Ovary (tissue), 9 donors: Measurements from ENCODE around the gene MYMK. TPM values are rescaled to one million over a fixed set of nuclear protein-coding genes. Genes with fewer than 3 reads are reported as not detected.

Experiments used
- DNase-seq, 5 donors: peaks; one replicate each; pipeline ENCODE4 v3.0.0-alpha.2; 2019 to 2020
- H3K27ac ChIP-seq, 2 donors: fragments of 200-600 bp; one replicate each; pipeline versions ENCODE4 v1.5.1 to v1.8.0; 2019 to 2022
- H3K27me3 ChIP-seq: fragments of 200-600 bp; one replicate; pipeline ENCODE4 v1.8.0; 2022
- H3K36me3 ChIP-seq: fragments of 200-600 bp; sonication (generic); one replicate; pipeline ENCODE4 v1.5.1; 2019
- H3K4me1 ChIP-seq: one replicate; pipeline ENCODE4 v1.8.1; 2013; ENCODE audit warnings: mild to moderate bottlenecking, moderate library complexity; ENCODE audit not compliant: insufficient read depth
- H3K4me3 ChIP-seq: fragments of 200-600 bp; sonication (generic); one replicate; pipeline ENCODE4 v1.5.1; 2017
- H3K9me3 ChIP-seq, 2 donors: fragments of 200-600 bp in 1 of 2; sonication (generic) in 1 of 2; one replicate each; pipeline versions ENCODE4 v1.5.1 to v1.8.1; 2013 to 2019; ENCODE audit warnings: mild to moderate bottlenecking in 1 of 2, moderate library complexity in 1 of 2
- EP300 ChIP-seq: sonication (generic); formaldehyde crosslinking; IDR thresholded peaks from one replicate; pipeline ENCODE4 v1.6.1; 2017; ENCODE audit warnings: antibody characterized with exemption
- POLR2A ChIP-seq: fragments of 450-650 bp; IDR thresholded peaks from one replicate; pipeline ENCODE4 v1.6.1; 2017; ENCODE audit warnings: antibody characterized with exemption, mild to moderate bottlenecking, moderate library complexity
- WGBS, 3 donors: extraction: QIAGEN DNeasy Blood & Tissue Kit in 1 of 3; methylation state at CpG; one replicate each; pipeline versions ENCODE4 v1.1.5 to v1.1.7; 2013 to 2017; 5-methylcytosine and 5-hydroxymethylcytosine counted together
- intact Hi-C, 4 donors: fragments of 100-400 bp; cut with DNase I; formaldehyde crosslinking; loops; one replicate each; pipeline versions ENCODE4 v1.11.0 to v1.15.1; 2022 to 2023
- polyA plus RNA-seq, 2 donors: library from polyadenylated mRNA; stranded (reverse); fragments of 200-250 nt in 1 of 2; fragments of 350-450 nt in 1 of 2; fragmentation: Illumina TruSeq in 1 of 2; extraction: RNeasy Lipid Tissue Mini Kit (QIAGEN cat#74804) in 1 of 2; gene quantifications; one replicate each; pipeline ENCODE4 v1.2.3, GENCODE V29; 2013 to 2014
- total RNA-seq, 7 donors: library from RNA; depleted of rRNA in 2 of 7; stranded (reverse); fragments of >200 nt in 2 of 7; fragmentation: NEBNext Ultra II Directional in 3 of 7; extraction: Animal tissue kit (Norgen Biotek cat#: 25700) in 3 of 7; gene quantifications; one replicate each; pipeline versions ENCODE4 v1.1.0 to v1.2.4, GENCODE V29; 2016 to 2023
- TF ChIP-seq, protein P1 (sequence below), 3 donors: fragments of 450-650 bp in 2 of 3; fragments of 200-600 bp in 1 of 3; IDR thresholded peaks; one replicate each; pipeline versions ENCODE4 v1.5.1 to v1.8.0; 2016 to 2022; ENCODE audit warnings: antibody characterized with exemption in 3 of 3, mild to moderate bottlenecking in 1 of 3
- donor health status: DM: no; HTN: no; CAD: no; lungs with moderate emphysema.
- donor health status: DM: no; HTN: no; CAD: no.
- donor health status: Bipolar disorder and iron deficiency.
- donor health status: DM: yes; HTN: yes; CAD: no.
- donor health status: DM: no; HTN: no; CAD: no.
- donor health status: DM: yes; HTN: yes; CAD: no.

Gene MYMK
- total and polyA plus RNA-seq, 9 donors, result not detected

DNA sequence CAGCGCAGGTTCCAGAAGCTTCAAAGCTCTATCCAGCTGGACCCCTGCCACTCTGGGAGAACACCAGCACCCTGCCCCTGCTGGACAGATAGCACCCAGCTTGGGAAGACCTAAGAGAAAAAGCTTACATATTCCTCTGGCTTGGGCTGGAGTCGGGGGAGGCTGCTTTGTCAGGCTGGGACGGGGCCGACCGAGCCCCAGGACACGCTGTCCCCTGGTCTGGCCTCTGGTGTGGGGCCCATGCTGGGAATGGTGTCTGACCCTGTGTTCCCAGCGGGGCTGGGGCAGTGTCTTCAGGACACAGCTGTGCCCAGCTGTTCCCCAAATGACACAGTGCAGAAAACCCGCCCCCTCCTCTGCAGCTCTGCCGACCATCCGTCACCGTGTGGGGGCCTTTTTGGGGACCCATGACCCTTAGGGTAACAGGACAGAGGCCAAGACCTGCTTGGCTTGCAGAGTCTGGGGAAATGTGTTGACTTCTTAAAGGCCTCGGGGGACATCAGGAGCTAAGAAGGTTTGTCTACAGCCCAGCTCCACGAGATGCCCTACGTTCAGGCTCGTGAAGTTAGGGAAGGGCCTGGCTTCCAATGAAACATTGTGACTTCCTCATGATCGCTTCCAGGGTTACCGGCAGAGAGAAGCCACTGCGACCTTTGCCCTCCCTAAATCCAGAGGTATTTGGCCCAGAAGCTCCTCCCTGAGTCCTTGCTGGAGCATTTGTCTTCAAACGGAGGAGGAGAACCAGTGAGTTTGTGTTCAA lies 25.4 kb downstream of the MYMK start:
- intact Hi-C loops, result no loop called here
- no peak overlapping the region for H3K4me3 ChIP-seq
- H3K36me3 ChIP-seq, result no peaks in the 10 kb centered on the region
- DNase-seq, result peak in 1 of 5 donors; percentile 20
- H3K9me3 ChIP-seq, result no peaks in the 10 kb centered on the region
- H3K27me3 ChIP-seq, result no peaks in the 10 kb centered on the region
- WGBS, 3 donors, result 32 to 54% (median 44%) methylated on average over 19 of the region's 19 CpGs
- TF ChIP-seq, protein P1, sequence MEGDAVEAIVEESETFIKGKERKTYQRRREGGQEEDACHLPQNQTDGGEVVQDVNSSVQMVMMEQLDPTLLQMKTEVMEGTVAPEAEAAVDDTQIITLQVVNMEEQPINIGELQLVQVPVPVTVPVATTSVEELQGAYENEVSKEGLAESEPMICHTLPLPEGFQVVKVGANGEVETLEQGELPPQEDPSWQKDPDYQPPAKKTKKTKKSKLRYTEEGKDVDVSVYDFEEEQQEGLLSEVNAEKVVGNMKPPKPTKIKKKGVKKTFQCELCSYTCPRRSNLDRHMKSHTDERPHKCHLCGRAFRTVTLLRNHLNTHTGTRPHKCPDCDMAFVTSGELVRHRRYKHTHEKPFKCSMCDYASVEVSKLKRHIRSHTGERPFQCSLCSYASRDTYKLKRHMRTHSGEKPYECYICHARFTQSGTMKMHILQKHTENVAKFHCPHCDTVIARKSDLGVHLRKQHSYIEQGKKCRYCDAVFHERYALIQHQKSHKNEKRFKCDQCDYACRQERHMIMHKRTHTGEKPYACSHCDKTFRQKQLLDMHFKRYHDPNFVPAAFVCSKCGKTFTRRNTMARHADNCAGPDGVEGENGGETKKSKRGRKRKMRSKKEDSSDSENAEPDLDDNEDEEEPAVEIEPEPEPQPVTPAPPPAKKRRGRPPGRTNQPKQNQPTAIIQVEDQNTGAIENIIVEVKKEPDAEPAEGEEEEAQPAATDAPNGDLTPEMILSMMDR (IDR thresholded peaks at IDR 0.05), result no peak
- TF ChIP-seq EP300 (no peak), POLR2A (no peak)
- no peak overlapping the region for H3K27ac ChIP-seq
- H3K4me1 ChIP-seq, result no peaks in the 10 kb centered on the region

- Histone ChIP-seq H3K27ac (no peak overlapping the region), H3K4me3 (no peak overlapping the region), H3K27me3 (no peaks in the 10 kb centered on the region), H3K36me3 (no peaks in the 10 kb centered on the region), H3K4me1 (peaks cover 7% of the 10 kb centered on the region), H3K9me3 (no peaks in the 10 kb centered on the region)
- peak in 1 of 5 donors; percentile 17 for DNase-seq
- TF ChIP-seq EP300 (no peak), POLR2A (no peak)
- TF ChIP-seq, protein P1 (IDR thresholded peaks at IDR 0.05), result no peak
- 68 to 72% (median 70%) methylated on average over 32 to 35 of the region's 35 CpGs for WGBS, 3 donors
- intact Hi-C loops, result no loop called here
Measured at GRCh38 chr9:133496861-133497842, 27.6 kb downstream of the MYMK start.

- H3K4me1 ChIP-seq, result peaks cover 13% of the 10 kb centered on the region
- no peak overlapping the region for H3K27ac ChIP-seq
- TF ChIP-seq EP300 (no peak), POLR2A (no peak)
- TF ChIP-seq, protein P1 (IDR thresholded peaks at IDR 0.05), result no peak
- no peaks in the 10 kb centered on the region for H3K36me3 ChIP-seq
- H3K4me3 ChIP-seq, result no peak overlapping the region
- H3K27me3 ChIP-seq, result no peaks in the 10 kb centered on the region
- H3K9me3 ChIP-seq, result no peaks in the 10 kb centered on the region
- 89 to 93% (median 92%) methylated on average over 24 of the region's 24 CpGs for WGBS, 3 donors
- DNase-seq, result peak in 1 of 5 donors; percentile 4
- intact Hi-C loops, result no loop called here
Measured at GRCh38 chr9:133495327-133496293, 29.1 kb downstream of the MYMK start.
